ENCODE data around the gene CASP8.

The CASP8 gene

GRCh38 chr2:201327678-201328077, 67.3 kb downstream of the CASP8 start:
- no peak for TF ChIP-seq CTCF (IDR thresholded peaks at IDR 0.05; ENCODE audit: control insufficient read depth, extremely low read depth, insufficient read depth)
- DNase-seq (ENCODE audit: low read depth), result no peak
- H3K4me3 ChIP-seq (ENCODE audit: low read depth, low read length), result no peak overlapping the region

- no peak for DNase-seq (ENCODE audit: low read depth)
Observed at GRCh38 chr2:201329409-201329808, 69.1 kb downstream of the CASP8 start.

More at GRCh38 chr2:201329409-201329808, 69.1 kb downstream of the CASP8 start:
- H3K4me3 ChIP-seq (ENCODE audit: low read depth, low read length), result no peak overlapping the region
- no peak for TF ChIP-seq CTCF (IDR thresholded peaks at IDR 0.05; ENCODE audit: control insufficient read depth, extremely low read depth, insufficient read depth)

All from LNCaP clone FGC (cell line).